ENCODE measurements around the gene HSD17B3.

The HSD17B3 gene

GRCh38 chr9:96320749-96321280 is 18.8 kb upstream of the HSD17B3 start:
- H3F3A ChIP-seq (ENCODE audit: low read depth), result no peaks in the 10 kb centered on the region
- H3K9me2 ChIP-seq (replicated peaks; ENCODE audit: low read depth, low read length), result no peaks in the 10 kb centered on the region
- no peaks in the 10 kb centered on the region for H3K79me2 ChIP-seq (ENCODE audit: insufficient read depth, low read length)
- H3K9ac ChIP-seq (ENCODE audit: low read depth, low read length, poor library complexity, severe bottlenecking), result no peak overlapping the region
- H3K36me3 ChIP-seq (ENCODE audit: insufficient read depth, low read length), result no peaks in the 10 kb centered on the region
- no peak overlapping the region for H3K4me3 ChIP-seq (ENCODE audit: low read length, poor library complexity, severe bottlenecking)
- H4K20me1 ChIP-seq (ENCODE audit: insufficient read depth, low read length, poor library complexity, severe bottlenecking), result no peaks in the 10 kb centered on the region
- no peaks in the 10 kb centered on the region for H3K27me3 ChIP-seq (ENCODE audit: insufficient read depth, low read length, poor library complexity, severe bottlenecking)
- no peak overlapping the region for H2AFZ ChIP-seq (ENCODE audit: low read length)
- no peak overlapping the region for H3K4me2 ChIP-seq (ENCODE audit: low read depth, low read length, poor library complexity, severe bottlenecking)
- no peak for TF ChIP-seq CTCF (conservative IDR thresholded peaks at IDR 0.05; ENCODE audit: low read length)
- no peaks in the 10 kb centered on the region for H3K4me1 ChIP-seq (ENCODE audit: insufficient read depth, low read length, poor library complexity, severe bottlenecking)
- no peaks in the 10 kb centered on the region for H3K9me3 ChIP-seq (ENCODE audit: insufficient read depth, low read depth, low read length)

GRCh38 chr9:96318921-96319565 is 17.1 kb upstream of the HSD17B3 start:
- Histone ChIP-seq H3K4me1 (ENCODE audit: insufficient read depth, low read length, poor library complexity, severe bottlenecking) (no peaks in the 10 kb centered on the region), H3K36me3 (ENCODE audit: insufficient read depth, low read length) (no peaks in the 10 kb centered on the region), H3K9me2 (replicated peaks; ENCODE audit: low read depth, low read length) (no peaks in the 10 kb centered on the region), H4K20me1 (ENCODE audit: insufficient read depth, low read length, poor library complexity, severe bottlenecking) (no peaks in the 10 kb centered on the region), H3K27me3 (ENCODE audit: insufficient read depth, low read length, poor library complexity, severe bottlenecking) (no peaks in the 10 kb centered on the region), H3K9ac (ENCODE audit: low read depth, low read length, poor library complexity, severe bottlenecking) (no peak overlapping the region), H3K79me2 (ENCODE audit: insufficient read depth, low read length) (no peaks in the 10 kb centered on the region), H2AFZ (ENCODE audit: low read length) (no peak overlapping the region), H3K4me2 (ENCODE audit: low read depth, low read length, poor library complexity, severe bottlenecking) (no peak overlapping the region), H3F3A (ENCODE audit: low read depth) (no peaks in the 10 kb centered on the region), H3K9me3 (ENCODE audit: insufficient read depth, low read depth, low read length) (no peaks in the 10 kb centered on the region), H3K4me3 (ENCODE audit: low read length, poor library complexity, severe bottlenecking) (no peak overlapping the region)
- TF ChIP-seq CTCF (conservative IDR thresholded peaks at IDR 0.05; ENCODE audit: low read length), result no peak
- TF ChIP-seq EZH2phosphoT487 (IDR thresholded peaks at IDR 0.05; ENCODE audit: borderline replicate concordance), result no peak

- Histone ChIP-seq H4K20me1 (ENCODE audit: insufficient read depth, low read length, poor library complexity, severe bottlenecking) (no peaks in the 10 kb centered on the region), H3K9me3 (ENCODE audit: insufficient read depth, low read depth, low read length) (peaks cover 11% of the 10 kb centered on the region; the same call in 1 of the 2 replicates), H3K9ac (ENCODE audit: low read depth, low read length, poor library complexity, severe bottlenecking) (no peak overlapping the region), H3K27me3 (ENCODE audit: insufficient read depth, low read length, poor library complexity, severe bottlenecking) (no peaks in the 10 kb centered on the region), H2AFZ (ENCODE audit: low read length) (no peak overlapping the region), H3K4me3 (ENCODE audit: low read length, poor library complexity, severe bottlenecking) (no peak overlapping the region), H3K36me3 (ENCODE audit: insufficient read depth, low read length) (no peaks in the 10 kb centered on the region), H3F3A (ENCODE audit: low read depth) (no peaks in the 10 kb centered on the region), H3K4me1 (ENCODE audit: insufficient read depth, low read length, poor library complexity, severe bottlenecking) (no peaks in the 10 kb centered on the region), H3K79me2 (ENCODE audit: insufficient read depth, low read length) (no peaks in the 10 kb centered on the region), H3K4me2 (ENCODE audit: low read depth, low read length, poor library complexity, severe bottlenecking) (no peak overlapping the region), H3K9me2 (replicated peaks; ENCODE audit: low read depth, low read length) (no peaks in the 10 kb centered on the region)
- no peak for TF ChIP-seq EZH2phosphoT487 (IDR thresholded peaks at IDR 0.05; ENCODE audit: borderline replicate concordance)
- TF ChIP-seq CTCF (conservative IDR thresholded peaks at IDR 0.05; ENCODE audit: low read length), result peak; percentile 95
These were observed 15.5 kb upstream of the HSD17B3 start for GRCh38 chr9:96317335-96317980.
